Measurements from ENCODE around the gene TBATA.

DNA sequence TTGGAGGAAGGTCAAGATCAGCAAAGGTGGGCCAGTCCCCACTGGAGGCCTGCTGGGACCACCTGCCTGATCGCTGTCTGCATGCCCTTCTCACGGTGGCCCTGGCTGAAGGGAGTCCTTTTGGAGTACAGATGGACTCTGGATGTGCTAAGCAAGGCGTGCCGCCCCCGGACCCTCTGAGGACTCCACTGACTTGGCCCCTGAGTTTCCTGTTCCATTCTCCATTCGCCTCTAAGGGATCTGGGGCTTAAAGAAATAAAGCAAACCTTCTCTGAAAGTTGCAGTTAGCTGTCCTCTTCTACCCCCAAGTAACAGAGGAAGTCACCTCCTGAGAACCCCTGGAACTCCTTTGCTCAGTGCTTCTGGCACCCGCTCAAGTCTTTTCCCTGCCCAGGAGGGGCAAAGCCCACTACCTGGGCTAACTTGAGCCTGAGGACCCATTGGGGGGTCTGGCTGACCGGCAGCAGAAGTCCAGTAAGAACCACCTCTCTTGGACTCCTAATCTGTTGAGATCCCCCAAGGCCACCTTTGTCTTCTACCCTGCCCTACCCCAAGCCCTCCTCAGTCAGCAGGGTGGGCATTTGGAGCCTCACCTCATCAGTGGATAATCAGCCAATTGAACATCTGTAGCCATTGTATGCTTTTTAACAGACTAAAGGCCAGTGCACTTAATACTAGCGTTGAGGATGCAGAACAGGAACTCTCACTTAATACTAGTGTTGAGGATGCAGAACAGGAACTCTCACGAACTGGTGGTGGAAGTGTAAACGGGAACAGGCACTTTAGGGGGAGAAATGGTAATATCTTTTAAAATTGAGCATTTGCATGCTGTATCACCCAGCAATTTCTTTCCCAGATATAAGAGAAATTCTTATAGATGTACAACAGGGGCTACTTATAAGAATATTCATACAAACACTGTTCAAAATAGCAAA lies 2.2 kb downstream of the TBATA start:
- TF ChIP-seq, protein P1, sequence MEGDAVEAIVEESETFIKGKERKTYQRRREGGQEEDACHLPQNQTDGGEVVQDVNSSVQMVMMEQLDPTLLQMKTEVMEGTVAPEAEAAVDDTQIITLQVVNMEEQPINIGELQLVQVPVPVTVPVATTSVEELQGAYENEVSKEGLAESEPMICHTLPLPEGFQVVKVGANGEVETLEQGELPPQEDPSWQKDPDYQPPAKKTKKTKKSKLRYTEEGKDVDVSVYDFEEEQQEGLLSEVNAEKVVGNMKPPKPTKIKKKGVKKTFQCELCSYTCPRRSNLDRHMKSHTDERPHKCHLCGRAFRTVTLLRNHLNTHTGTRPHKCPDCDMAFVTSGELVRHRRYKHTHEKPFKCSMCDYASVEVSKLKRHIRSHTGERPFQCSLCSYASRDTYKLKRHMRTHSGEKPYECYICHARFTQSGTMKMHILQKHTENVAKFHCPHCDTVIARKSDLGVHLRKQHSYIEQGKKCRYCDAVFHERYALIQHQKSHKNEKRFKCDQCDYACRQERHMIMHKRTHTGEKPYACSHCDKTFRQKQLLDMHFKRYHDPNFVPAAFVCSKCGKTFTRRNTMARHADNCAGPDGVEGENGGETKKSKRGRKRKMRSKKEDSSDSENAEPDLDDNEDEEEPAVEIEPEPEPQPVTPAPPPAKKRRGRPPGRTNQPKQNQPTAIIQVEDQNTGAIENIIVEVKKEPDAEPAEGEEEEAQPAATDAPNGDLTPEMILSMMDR (IDR thresholded peaks at IDR 0.05): no peak
- no peak for TF ChIP-seq POLR2A (IDR thresholded peaks at IDR 0.05)

Measured in uterus (tissue), 2 donors.